CD4-positive, alpha-beta memory T cell (primary cell): ENCODE measurements around the gene FOXO6. TPM values are rescaled to one million over a fixed set of nuclear protein-coding genes. Genes with fewer than 3 reads are reported as not detected.

Experiments
- CTCF ChIA-PET: fragments of 350-600 bp; sonication (Branson Sonifier 250); formaldehyde crosslinking; loops from one replicate; lab custom pipeline; 2021; ENCODE audit warnings: inconsistent platforms; ENCODE audit not compliant: partially characterized antibody; lab: Charles Lee
- POLR2A ChIA-PET: fragments of 350-600 bp; sonication (Branson Sonifier 250); formaldehyde crosslinking; loops from one replicate; lab custom pipeline; 2021; ENCODE audit not compliant: partially characterized antibody; lab: Charles Lee
- DNase-seq, 5 donors: peaks; one replicate each; pipeline versions ENCODE4 v3.0.0 to v3.0.0-alpha.2; 2020 to 2022; ENCODE audit warnings: mixed read lengths in 1 of 5
- H3K27ac ChIP-seq: one replicate; pipeline ENCODE4 v1.7.0; 2013; ENCODE audit warnings: low read depth, low read length
- H3K27me3 ChIP-seq: 2 replicates; pipeline ENCODE4 v1.7.0; 2013; ENCODE audit warnings: mild to moderate bottlenecking, low read length, moderate library complexity; ENCODE audit not compliant: insufficient read depth
- H3K36me3 ChIP-seq: 2 replicates; pipeline ENCODE4 v1.7.0; 2013; ENCODE audit warnings: mild to moderate bottlenecking, low read length, moderate library complexity; ENCODE audit not compliant: insufficient read depth
- H3K4me1 ChIP-seq: 2 replicates; pipeline ENCODE4 v1.7.0; 2013; ENCODE audit warnings: mild to moderate bottlenecking, low read length, moderate library complexity; ENCODE audit not compliant: insufficient read depth
- H3K4me3 ChIP-seq, 2 donors: one replicate each; pipeline ENCODE4 v1.7.0; 2013; ENCODE audit warnings: low read length in 2 of 2, mild to moderate bottlenecking in 1 of 2
- H3K9me3 ChIP-seq, 2 donors: one replicate each; pipeline ENCODE4 v1.7.0; 2013; ENCODE audit warnings: low read length in 2 of 2, control low read depth in 1 of 2; ENCODE audit not compliant: control insufficient read depth in 1 of 2
- H3K27ac Mint-ChIP-seq, 7 donors: one replicate each; pipeline ENCODE4 v1.8.0; 2020 to 2021; ENCODE audit warnings: mixed read lengths in 7 of 7, mild to moderate bottlenecking in 6 of 7, inconsistent platforms in 3 of 7, moderate library complexity in 3 of 7
- H3K27me3 Mint-ChIP-seq, 2 donors: one replicate each; pipeline ENCODE4 v1.8.0; 2020 to 2021; ENCODE audit warnings: mixed read lengths in 2 of 2
- H3K36me3 Mint-ChIP-seq, 2 donors: one replicate each; pipeline ENCODE4 v1.8.0; 2020 to 2021; ENCODE audit warnings: mixed read lengths in 2 of 2, inconsistent platforms in 1 of 2, mild to moderate bottlenecking in 1 of 2
- H3K4me1 Mint-ChIP-seq, 4 donors: one replicate each; pipeline ENCODE4 v1.8.0; 2020 to 2021; ENCODE audit warnings: mixed read lengths in 4 of 4, mild to moderate bottlenecking in 1 of 4
- H3K4me3 Mint-ChIP-seq, 8 donors: one replicate each; pipeline ENCODE4 v1.8.0; 2020 to 2021; ENCODE audit warnings: mixed read lengths in 8 of 8, mild to moderate bottlenecking in 7 of 8, moderate library complexity in 6 of 8, inconsistent platforms in 3 of 8
- H3K9me3 Mint-ChIP-seq, 8 donors: one replicate each; pipeline ENCODE4 v1.8.0; 2020 to 2021; ENCODE audit warnings: mixed read lengths in 8 of 8, mild to moderate bottlenecking in 5 of 8, inconsistent platforms in 3 of 8, moderate library complexity in 1 of 8
- intact Hi-C: fragments of 100-400 bp; cut with micrococcal nuclease; formaldehyde crosslinking; loops from one replicate; pipeline ENCODE4 v1.15.1; 2023
- polyA plus RNA-seq, 2 donors: library from polyadenylated mRNA; unstranded; fragments of 300-500 nt; fragmentation: Illumina TruSeq; gene quantifications; one replicate each; pipeline ENCODE4 v1.2.3, GENCODE V29; 2021
- total RNA-seq, 2 experiments: library from RNA; stranded (reverse); gene quantifications; one replicate each; pipeline ENCODE4 v1.2.3, GENCODE V29; 2021

FOXO6 gene
- total and polyA plus RNA-seq, 4 experiments from 2014 or later, result not detected

- no peak overlapping the region for H3K4me3 ChIP-seq
- no peaks in the 10 kb centered on the region for H3K9me3 ChIP-seq
- no peaks in the 10 kb centered on the region for H3K36me3 ChIP-seq
- Mint-ChIP-seq H3K9me3 (peaks cover 0 to 6% (median 0%) of the 10 kb centered on the region in 8 donors), H3K27ac (no peak overlapping the region), H3K4me3 (no peak overlapping the region), H3K27me3 (peaks cover 5 to 10% of the 10 kb centered on the region in 2 donors), H3K36me3 (no peaks in the 10 kb centered on the region), H3K4me1 (no peaks in the 10 kb centered on the region)
- ChIA-PET POLR2A (no interaction called here), CTCF (interaction anchor here (1.0 to 4.6 kb wide), 7 partner anchors 19 to 158 kb away, joined by 3 to 32 read pairs (median 3); no protein-coding TSS in a partner anchor)
- intact Hi-C loops, result no loop called here
- H3K27me3 ChIP-seq, result no peaks in the 10 kb centered on the region
- no peak overlapping the region for H3K27ac ChIP-seq
- H3K4me1 ChIP-seq, result no peaks in the 10 kb centered on the region
- no peak for DNase-seq
Observed at GRCh38 chr1:41416081-41416480, 54.8 kb downstream of the FOXO6 start.

GRCh38 chr1:41416552-41417334 lies 55.5 kb downstream of the FOXO6 start:
- no peaks in the 10 kb centered on the region for H3K9me3 Mint-ChIP-seq
- intact Hi-C loops, result loop anchor here (1.0 kb wide), 3 partner anchors 93 to 148 kb away; no protein-coding TSS in a partner anchor

GRCh38 chr1:41417335-41417682 lies 56.1 kb downstream of the FOXO6 start:
- H3K9me3 ChIP-seq, result no peaks in the 10 kb centered on the region
- H3K36me3 ChIP-seq, result no peaks in the 10 kb centered on the region
- no peaks in the 10 kb centered on the region for H3K36me3 Mint-ChIP-seq
- H3K9me3 Mint-ChIP-seq, result no peaks in the 10 kb centered on the region
- intact Hi-C loops, result loop anchor here (1.0 kb wide), 3 partner anchors 94 to 149 kb away; no protein-coding TSS in a partner anchor
- CTCF ChIA-PET, result interaction anchor here (0.7 to 4.6 kb wide), 15 partner anchors 11 to 159 kb away, joined by 3 to 35 read pairs (median 5); no protein-coding TSS in a partner anchor
- H3K4me1 Mint-ChIP-seq, result no peaks in the 10 kb centered on the region
- no peaks in the 10 kb centered on the region for H3K4me1 ChIP-seq
- H3K4me3 ChIP-seq, result no peak overlapping the region
- H3K27ac ChIP-seq, result no peak overlapping the region
- POLR2A ChIA-PET, result no interaction called here
- no peaks in the 10 kb centered on the region for H3K27me3 ChIP-seq
- H3K27ac Mint-ChIP-seq, result no peak overlapping the region
- no peak overlapping the region for H3K4me3 Mint-ChIP-seq
- H3K27me3 Mint-ChIP-seq, result peaks cover 5 to 10% of the 10 kb centered on the region in 2 donors
- DNase-seq, result no peak

More at GRCh38 chr1:41416552-41417334, 55.5 kb downstream of the FOXO6 start:
- Mint-ChIP-seq H3K27ac (no peak overlapping the region), H3K27me3 (peaks cover 5 to 10% of the 10 kb centered on the region in 2 donors), H3K4me3 (no peak overlapping the region), H3K4me1 (no peaks in the 10 kb centered on the region), H3K36me3 (no peaks in the 10 kb centered on the region)
- DNase-seq, result peak; percentile 47 to 53 (median 51)
- H3K27ac ChIP-seq, result no peak overlapping the region
- CTCF ChIA-PET, result interaction anchor here (0.7 to 4.6 kb wide), 15 partner anchors 11 to 158 kb away, joined by 3 to 35 read pairs (median 5); no protein-coding TSS in a partner anchor
- H3K4me3 ChIP-seq, result no peak overlapping the region
- POLR2A ChIA-PET, result no interaction called here
- H3K9me3 ChIP-seq, result no peaks in the 10 kb centered on the region
- H3K36me3 ChIP-seq, result no peaks in the 10 kb centered on the region
- no peaks in the 10 kb centered on the region for H3K27me3 ChIP-seq
- no peaks in the 10 kb centered on the region for H3K4me1 ChIP-seq

- Histone ChIP-seq H3K27ac (no peak overlapping the region), H3K9me3 (no peaks in the 10 kb centered on the region), H3K36me3 (no peaks in the 10 kb centered on the region), H3K27me3 (no peaks in the 10 kb centered on the region), H3K4me1 (no peaks in the 10 kb centered on the region), H3K4me3 (no peak overlapping the region)
- intact Hi-C loops, result loop anchor here (1.0 kb wide), 3 partner anchors 94 to 149 kb away; no protein-coding TSS in a partner anchor
- Mint-ChIP-seq H3K36me3 (no peaks in the 10 kb centered on the region), H3K9me3 (no peaks in the 10 kb centered on the region), H3K4me1 (no peaks in the 10 kb centered on the region), H3K27me3 (peaks cover 5 to 12% of the 10 kb centered on the region in 2 donors), H3K27ac (no peak overlapping the region), H3K4me3 (peak overlapping the region in 1 of 8 donors; percentile 40)
- ChIA-PET POLR2A (no interaction called here), CTCF (interaction anchor here (0.7 to 4.6 kb wide), 14 partner anchors 12 to 159 kb away, joined by 3 to 35 read pairs (median 6); no protein-coding TSS in a partner anchor)
- no peak for DNase-seq
Observed at GRCh38 chr1:41417746-41418145, 56.5 kb downstream of the FOXO6 start.

DNA sequence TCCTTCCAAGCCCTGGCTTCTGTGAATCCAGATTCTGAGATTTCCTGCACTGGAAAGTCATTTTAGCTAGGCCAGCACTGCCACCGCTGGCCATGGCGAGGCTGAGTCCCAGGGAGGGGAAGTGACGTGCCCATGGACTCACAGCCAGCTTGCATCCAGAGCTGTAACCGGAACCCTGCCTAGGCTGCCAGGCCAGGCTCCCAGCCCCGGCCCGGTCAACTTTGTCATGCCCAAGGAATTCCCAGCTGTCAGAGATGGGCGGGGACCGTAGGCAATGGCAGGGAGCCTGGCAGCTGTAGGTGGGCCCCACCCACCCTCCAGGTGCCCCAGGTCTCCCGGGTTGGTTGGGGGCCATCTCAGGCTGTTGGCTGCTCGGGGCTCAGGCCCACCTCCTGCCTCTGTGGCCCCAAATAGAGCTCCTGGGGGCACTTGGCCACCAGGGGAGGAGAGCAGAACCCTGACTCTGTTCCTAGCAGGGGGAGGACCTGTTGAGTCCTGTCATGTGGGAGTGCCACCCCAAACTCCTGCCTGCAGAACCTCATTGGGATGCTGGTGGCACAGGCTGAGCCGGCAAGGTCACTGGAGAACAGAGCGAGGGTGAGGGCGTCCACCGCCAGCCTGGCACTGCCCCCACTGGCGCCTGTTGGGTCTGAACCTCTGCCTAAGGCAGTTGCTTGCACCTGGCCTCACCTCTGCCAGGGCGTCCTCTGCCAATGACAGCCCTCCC lies 57.8 kb downstream of the FOXO6 start:
- no peaks in the 10 kb centered on the region for H3K27me3 ChIP-seq
- H3K4me1 Mint-ChIP-seq, result no peaks in the 10 kb centered on the region
- no peaks in the 10 kb centered on the region for H3K4me1 ChIP-seq
- H3K4me3 ChIP-seq, result no peak overlapping the region
- no peak overlapping the region for H3K27ac Mint-ChIP-seq
- POLR2A ChIA-PET, result no interaction called here
- H3K36me3 Mint-ChIP-seq, result no peaks in the 10 kb centered on the region
- intact Hi-C loops, result no loop called here
- DNase-seq, result no peak
- H3K27me3 Mint-ChIP-seq, result peaks cover 5 to 12% of the 10 kb centered on the region in 2 donors
- no peaks in the 10 kb centered on the region for H3K36me3 ChIP-seq
- no peaks in the 10 kb centered on the region for H3K9me3 Mint-ChIP-seq
- CTCF ChIA-PET, result interaction anchor here (2.2 to 4.6 kb wide), 4 partner anchors 95 to 154 kb away, joined by 14 to 35 read pairs (median 26); no protein-coding TSS in a partner anchor
- H3K4me3 Mint-ChIP-seq, result no peak overlapping the region
- no peak overlapping the region for H3K27ac ChIP-seq
- H3K9me3 ChIP-seq, result no peaks in the 10 kb centered on the region

GRCh38 chr1:41419584-41420295 lies 58.5 kb downstream of the FOXO6 start:
- no peaks in the 10 kb centered on the region for H3K9me3 Mint-ChIP-seq
- peaks cover 5 to 12% of the 10 kb centered on the region in 2 donors for H3K27me3 Mint-ChIP-seq
- no peak overlapping the region for H3K4me3 Mint-ChIP-seq
- no peaks in the 10 kb centered on the region for H3K9me3 ChIP-seq
- no peak for DNase-seq
- ChIA-PET POLR2A (no interaction called here), CTCF (interaction anchor here (1.2 to 4.4 kb wide), 4 partner anchors 10 to 150 kb away, joined by 3 to 21 read pairs (median 8); no protein-coding TSS in a partner anchor)
- no peaks in the 10 kb centered on the region for H3K4me1 Mint-ChIP-seq
- no peaks in the 10 kb centered on the region for H3K4me1 ChIP-seq
- H3K27ac ChIP-seq, result no peak overlapping the region
- no peaks in the 10 kb centered on the region for H3K27me3 ChIP-seq
- H3K36me3 ChIP-seq, result no peaks in the 10 kb centered on the region
- no peaks in the 10 kb centered on the region for H3K36me3 Mint-ChIP-seq
- H3K4me3 ChIP-seq, result no peak overlapping the region
- H3K27ac Mint-ChIP-seq, result no peak overlapping the region
- intact Hi-C loops, result no loop called here
